Keratinocyte (primary cell): Measurements from ENCODE around the gene LRP10.

Experiments
- CTCF ChIP-seq, 3 experiments: IDR thresholded peaks in 1 of 3; conservative IDR thresholded peaks in 1 of 3; optimal IDR thresholded peaks in 1 of 3; 2 replicates in 2 of 3; 3 replicates in 1 of 3; pipeline versions ENCODE3 to v1.5.1; 2011; ENCODE audit warnings: low read length in 3 of 3, mild to moderate bottlenecking in 3 of 3, moderate library complexity in 2 of 3, control low read depth in 1 of 3, inconsistent platforms in 1 of 3; ENCODE audit not compliant: insufficient read depth in 2 of 3; ENCODE audit errors: extremely low read depth in 1 of 3
- EZH2 ChIP-seq: IDR thresholded peaks from one replicate; pipeline ENCODE4 v1.6.1; 2012; ENCODE audit warnings: inconsistent platforms, mild to moderate bottlenecking, low read length, moderate library complexity

GRCh38 chr14:22910916-22911315 is 39.4 kb downstream of the LRP10 start:
- TF ChIP-seq CTCF (optimal IDR thresholded peaks at IDR 0.05 in 1 of 3, IDR thresholded peaks at IDR 0.05 in 1 of 3, conservative IDR thresholded peaks at IDR 0.05 in 1 of 3; ENCODE audit: extremely low read depth in 1 of 3, insufficient read depth in 2 of 3, low read length in 3 of 3), result no peak
- TF ChIP-seq EZH2, result no peak
